GM23248 (cell line): ENCODE results near the gene FAM83F. TPM values are rescaled to one million over a fixed set of nuclear protein-coding genes. Genes with fewer than 3 reads are reported as not detected.

Source experiments
- DNase-seq: peaks from one replicate; pipeline ENCODE4 v3.0.0-alpha.2; 2015
- H2AFZ ChIP-seq: fragments of 200-600 bp; sonication (generic); 2 replicates; pipeline ENCODE4 v1.6.1; 2016; ENCODE audit warnings: antibody characterized with exemption
- H3F3A ChIP-seq: fragments of 200-600 bp; sonication (generic); 2 replicates; pipeline ENCODE4 v1.6.1; 2016; ENCODE audit warnings: mild to moderate bottlenecking, antibody characterized with exemption, mixed run types; ENCODE audit not compliant: insufficient read depth
- H3K27ac ChIP-seq: fragments of 200-600 bp; sonication (generic); 2 replicates; pipeline ENCODE4 v1.5.1; 2016; ENCODE audit warnings: mild to moderate bottlenecking
- H3K27me3 ChIP-seq: fragments of 200-600 bp; sonication (generic); replicated peaks from 2 replicates; pipeline ENCODE4 v1.6.1; 2016; ENCODE audit warnings: mild to moderate bottlenecking; ENCODE audit not compliant: insufficient read depth
- H3K36me3 ChIP-seq: fragments of 200-600 bp; sonication (generic); 2 replicates; pipeline ENCODE4 v1.6.1; 2016; ENCODE audit warnings: low read depth, mild to moderate bottlenecking
- H3K4me1 ChIP-seq: fragments of 200-600 bp; sonication (generic); 2 replicates; pipeline ENCODE4 v1.6.1; 2016; ENCODE audit warnings: mild to moderate bottlenecking; ENCODE audit not compliant: insufficient read depth
- H3K4me2 ChIP-seq: fragments of 200-600 bp; sonication (generic); one replicate; pipeline ENCODE4 v1.6.1; 2016; ENCODE audit warnings: mild to moderate bottlenecking; ENCODE audit not compliant: unreplicated experiment
- H3K4me3 ChIP-seq: fragments of 200-600 bp; sonication (generic); 2 replicates; pipeline ENCODE4 v1.5.1; 2016; ENCODE audit warnings: mild to moderate bottlenecking
- H3K79me2 ChIP-seq: fragments of 200-600 bp; sonication (generic); 2 replicates; pipeline ENCODE4 v1.6.1; 2016; ENCODE audit warnings: mild to moderate bottlenecking; ENCODE audit not compliant: insufficient read depth
- H3K9ac ChIP-seq: fragments of 200-600 bp; sonication (generic); 2 replicates; pipeline ENCODE4 v1.6.1; 2016; ENCODE audit warnings: mild to moderate bottlenecking
- H3K9me2 ChIP-seq: fragments of 200-600 bp; sonication (generic); 2 replicates; pipeline ENCODE4 v1.6.1; 2016; ENCODE audit warnings: mixed run types, mild to moderate bottlenecking, moderate library complexity; ENCODE audit not compliant: insufficient read depth
- H3K9me3 ChIP-seq: fragments of 200-600 bp; sonication (generic); one replicate; pipeline ENCODE4 v1.6.1; 2017; ENCODE audit warnings: low read depth
- H4K20me1 ChIP-seq: fragments of 200-600 bp; sonication (generic); 2 replicates; pipeline ENCODE4 v1.6.0; 2016; ENCODE audit not compliant: insufficient read depth
- EZH2 ChIP-seq: fragments of 200-600 bp; sonication (generic); IDR thresholded peaks from 2 replicates; pipeline ENCODE4 v1.6.1; 2018; ENCODE audit warnings: antibody characterized with exemption, mild to moderate bottlenecking; ENCODE audit not compliant: insufficient read depth, poor library complexity, severe bottlenecking
- EZH2phosphoT487 ChIP-seq: fragments of 200-600 bp; sonication (generic); IDR thresholded peaks from 2 replicates; pipeline ENCODE4 v1.6.1; 2018; ENCODE audit warnings: antibody characterized with exemption, moderate library complexity, mild to moderate bottlenecking, low read depth; ENCODE audit not compliant: insufficient read depth
- WGBS, 2 experiments: methylation state at CpG; one replicate each; pipeline ENCODE4 v1.1.6; 2015 to 2017; ENCODE audit warnings: low lambda C conversion rate in 2 of 2, low coverage in 1 of 2; ENCODE audit errors: missing lambda C conversion rate in 2 of 2; 5-methylcytosine and 5-hydroxymethylcytosine counted together
- in situ Hi-C: fragments of 300-500 bp; cut with MboI; formaldehyde crosslinking; loops from 2 replicates; pipeline ENCODE4 v1.15.0; 2020
- polyA plus RNA-seq: library from polyadenylated mRNA; unstranded; fragments of >200 nt; fragmentation: Nextera tagmentation; extraction: Ambion mirVana; gene quantifications from 2 replicates; pipeline ENCODE4 v1.2.1, GENCODE V29; 2016
- total RNA-seq: library from RNA; depleted of rRNA; stranded (reverse); fragments of >200 nt; shearing (Covaris generic); gene quantifications from 2 replicates; pipeline ENCODE4 v1.2.3, GENCODE V29; 2014

Gene FAM83F
- total and polyA plus RNA-seq, 2 experiments from 2014 or later: not detected

GRCh38 chr22:39958949-39959639 lies 35.7 kb upstream of the FAM83F start:
- H3F3A ChIP-seq: peaks cover 28% of the 10 kb centered on the region
- H3K9me3 ChIP-seq: no peaks in the 10 kb centered on the region
- H3K4me1 ChIP-seq: peaks cover 20% of the 10 kb centered on the region
- H3K79me2 ChIP-seq: no peaks in the 10 kb centered on the region
- TF ChIP-seq EZH2 (no peak), EZH2phosphoT487 (no peak)
- no peak overlapping the region for H3K27ac ChIP-seq
- 69 to 77% methylated on average over 11 of the region's 11 CpGs for WGBS, 2 experiments
- no peaks in the 10 kb centered on the region for H3K27me3 ChIP-seq
- no peaks in the 10 kb centered on the region for H4K20me1 ChIP-seq
- peak overlapping the region; percentile 51 for H2AFZ ChIP-seq
- H3K4me3 ChIP-seq: no peak overlapping the region
- DNase-seq: no peak
- peak overlapping the region; percentile 2 for H3K4me2 ChIP-seq
- H3K36me3 ChIP-seq: no peaks in the 10 kb centered on the region
- no peak overlapping the region for H3K9ac ChIP-seq
- in situ Hi-C loops: no loop called here
- H3K9me2 ChIP-seq: no peaks in the 10 kb centered on the region

GRCh38 chr22:39959640-39960447 lies 34.9 kb upstream of the FAM83F start, which contains the start of gene TMA7B:
Gene TMA7B, plus strand, starts transcription at chr22:39960397. Its CDS starts 3,978 bp downstream, at chr22:39964375.
- Histone ChIP-seq H3K4me1 (peaks cover 20% of the 10 kb centered on the region), H3K4me2 (peak within 1 kb of the TSS; percentile 67), H3K9ac (no peak within 1 kb of the TSS), H3K27ac (peak within 1 kb of the TSS; percentile 50), H3F3A (peaks cover 28% of the 10 kb centered on the region), H3K9me2 (no peaks in the 10 kb centered on the region), H3K4me3 (peak within 1 kb of the TSS; percentile 37), H3K27me3 (no peaks in the 10 kb centered on the region), H2AFZ (peak within 1 kb of the TSS; percentile 51), H3K36me3 (no peaks in the 10 kb centered on the region), H3K79me2 (no peaks in the 10 kb centered on the region), H3K9me3 (no peaks in the 10 kb centered on the region), H4K20me1 (no peaks in the 10 kb centered on the region)
- 28 to 30% methylated on average over 14 of the region's 14 CpGs for WGBS, 2 experiments
- in situ Hi-C loops: no loop called here
- TF ChIP-seq EZH2 (no peak), EZH2phosphoT487 (no peak)
- peak; percentile 78 for DNase-seq

DNA sequence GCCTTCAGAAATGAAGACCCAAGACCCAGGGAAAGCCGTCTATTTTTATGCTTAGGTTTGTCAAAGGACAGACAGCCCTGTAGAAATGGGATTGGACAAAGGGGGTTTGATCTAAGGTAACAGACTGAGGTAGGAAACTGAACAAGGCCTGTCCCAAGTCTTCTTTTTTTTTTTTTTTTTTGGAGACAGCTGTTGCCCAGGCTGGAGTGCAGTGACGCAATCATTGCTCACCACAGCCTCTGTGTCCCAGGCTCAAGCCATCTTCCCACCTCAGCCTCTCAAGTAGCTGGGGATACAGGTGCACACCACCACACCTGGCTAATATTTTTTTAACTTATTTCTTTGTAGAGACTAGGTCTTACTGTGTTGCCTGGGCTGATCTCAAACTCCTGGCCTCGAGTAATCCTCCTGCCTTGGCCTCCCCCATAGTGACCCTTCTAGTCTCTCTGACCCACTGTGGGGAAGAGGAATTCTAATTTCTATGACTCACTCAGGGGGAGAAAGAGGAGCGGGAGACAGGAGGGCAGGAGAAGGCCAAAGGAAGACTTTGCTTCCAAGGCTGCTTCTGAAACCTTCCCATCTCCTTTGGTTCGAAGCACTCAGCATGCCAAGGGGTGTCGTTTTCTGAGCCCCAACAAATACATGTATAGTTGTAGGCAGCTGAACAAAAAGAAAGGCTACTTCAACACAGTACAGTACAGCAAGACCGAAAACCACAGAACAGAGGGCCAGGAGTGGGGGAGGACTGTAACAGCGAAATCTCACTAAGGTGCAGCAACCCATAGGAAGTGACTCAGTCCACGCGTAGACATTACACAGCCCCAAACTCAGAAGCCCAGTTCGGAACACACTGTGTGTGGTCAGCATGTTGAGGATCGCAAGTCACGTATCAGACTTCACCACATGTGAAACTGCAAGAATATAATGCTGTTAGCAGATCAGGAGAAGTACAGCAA lies 33.7 kb upstream of the FAM83F start:
- Histone ChIP-seq H2AFZ (0 out of 2 replicates have a peak overlapping the region, but pooled peaks have one; percentile 34), H3K9ac (no peak overlapping the region), H4K20me1 (no peaks in the 10 kb centered on the region), H3K36me3 (no peaks in the 10 kb centered on the region), H3K27me3 (0 out of 2 replicates have a peak, but pooled peaks cover 7% of the 10 kb centered on the region), H3K27ac (peak overlapping the region; percentile 50), H3K4me1 (peaks cover 20% of the 10 kb centered on the region), H3F3A (peaks cover 28% of the 10 kb centered on the region), H3K4me2 (peak overlapping the region; percentile 67), H3K9me2 (no peaks in the 10 kb centered on the region), H3K79me2 (no peaks in the 10 kb centered on the region), H3K9me3 (no peaks in the 10 kb centered on the region), H3K4me3 (peak overlapping the region; percentile 37)
- in situ Hi-C loops: no loop called here
- DNase-seq: peak; percentile 89
- WGBS, 2 experiments: 21 to 24% methylated on average over 13 of the region's 13 CpGs
- TF ChIP-seq EZH2phosphoT487: no peak
- no peak for TF ChIP-seq EZH2

- H4K20me1 ChIP-seq: no peaks in the 10 kb centered on the region
Observed at GRCh38 chr22:39962071-39962470, 32.7 kb upstream of the FAM83F start.

More at GRCh38 chr22:39962071-39962470, 32.7 kb upstream of the FAM83F start:
- in situ Hi-C loops: no loop called here
- no peak for DNase-seq
- Histone ChIP-seq H3K4me2 (no peak overlapping the region), H3K79me2 (no peaks in the 10 kb centered on the region), H3K9me3 (no peaks in the 10 kb centered on the region), H3K9me2 (no peaks in the 10 kb centered on the region), H3K36me3 (no peaks in the 10 kb centered on the region), H3F3A (peaks cover 31% of the 10 kb centered on the region), H3K27ac (no peak overlapping the region), H3K4me3 (no peak overlapping the region), H3K4me1 (peaks cover 22% of the 10 kb centered on the region), H3K27me3 (0 out of 2 replicates have a peak, but pooled peaks cover 7% of the 10 kb centered on the region), H3K9ac (no peak overlapping the region), H2AFZ (no peak overlapping the region)
- WGBS, 2 experiments: 84 to 86% methylated on average over 9 of the region's 9 CpGs
- TF ChIP-seq EZH2 (no peak), EZH2phosphoT487 (no peak)
